GM19328 (cell line): ENCODE data around the gene MACROH2A1.

ENCODE experiments used
- ATAC-seq: cut with Tn5 transposase; IDR thresholded peaks from one replicate; pipeline ENCODE4 v1.9.1; 2021; ENCODE audit warnings: mild to moderate bottlenecking, moderate library complexity; ENCODE audit not compliant: unreplicated experiment

MACROH2A1 gene

GRCh38 chr5:135335031-135335828 lies 63.8 kb downstream of the MACROH2A1 start:
- no peak for ATAC-seq

- no peak for ATAC-seq
Observed at GRCh38 chr5:135333732-135334515, 65.1 kb downstream of the MACROH2A1 start.

- ATAC-seq: no peak
Observed at GRCh38 chr5:135332519-135333150, 66.4 kb downstream of the MACROH2A1 start.

DNA sequence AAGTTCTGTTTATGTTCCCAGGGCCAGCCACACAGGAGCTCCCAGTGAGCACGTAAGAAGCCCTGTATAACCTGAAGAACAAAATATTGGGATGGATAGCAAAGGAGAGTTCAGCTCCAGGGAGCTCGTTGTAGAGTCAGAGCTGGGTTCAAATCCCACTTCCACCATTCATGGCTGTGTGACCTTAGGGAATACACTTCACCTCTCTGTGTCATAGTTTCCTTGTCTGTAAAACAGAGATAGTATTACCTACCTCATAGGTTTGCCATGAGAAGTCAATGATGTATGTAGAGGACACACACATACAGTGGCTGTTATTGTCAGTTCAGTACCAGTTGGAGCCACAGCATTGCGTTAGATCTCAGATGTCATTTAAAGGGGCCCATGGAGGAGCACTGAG lies 67.4 kb downstream of the MACROH2A1 start:
- ATAC-seq: no peak

DNA sequence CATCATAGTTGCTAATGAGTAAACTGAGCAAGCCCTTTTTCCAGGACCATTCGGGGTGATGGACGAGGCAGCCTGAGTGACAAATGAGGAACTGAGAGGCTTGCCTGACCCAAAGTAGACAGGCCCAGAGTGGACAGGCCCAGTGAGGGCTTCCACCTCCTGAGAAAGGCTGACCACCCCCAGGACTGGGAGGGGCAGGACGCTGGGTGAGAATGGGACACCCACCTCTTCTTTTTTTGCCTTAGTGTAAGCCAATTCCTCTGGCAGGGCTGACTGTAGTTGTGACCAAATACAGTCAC lies 68.3 kb downstream of the MACROH2A1 start:
- no peak for ATAC-seq

- ATAC-seq: no peak
Observed at GRCh38 chr5:135329913-135330797, 68.9 kb downstream of the MACROH2A1 start.

DNA sequence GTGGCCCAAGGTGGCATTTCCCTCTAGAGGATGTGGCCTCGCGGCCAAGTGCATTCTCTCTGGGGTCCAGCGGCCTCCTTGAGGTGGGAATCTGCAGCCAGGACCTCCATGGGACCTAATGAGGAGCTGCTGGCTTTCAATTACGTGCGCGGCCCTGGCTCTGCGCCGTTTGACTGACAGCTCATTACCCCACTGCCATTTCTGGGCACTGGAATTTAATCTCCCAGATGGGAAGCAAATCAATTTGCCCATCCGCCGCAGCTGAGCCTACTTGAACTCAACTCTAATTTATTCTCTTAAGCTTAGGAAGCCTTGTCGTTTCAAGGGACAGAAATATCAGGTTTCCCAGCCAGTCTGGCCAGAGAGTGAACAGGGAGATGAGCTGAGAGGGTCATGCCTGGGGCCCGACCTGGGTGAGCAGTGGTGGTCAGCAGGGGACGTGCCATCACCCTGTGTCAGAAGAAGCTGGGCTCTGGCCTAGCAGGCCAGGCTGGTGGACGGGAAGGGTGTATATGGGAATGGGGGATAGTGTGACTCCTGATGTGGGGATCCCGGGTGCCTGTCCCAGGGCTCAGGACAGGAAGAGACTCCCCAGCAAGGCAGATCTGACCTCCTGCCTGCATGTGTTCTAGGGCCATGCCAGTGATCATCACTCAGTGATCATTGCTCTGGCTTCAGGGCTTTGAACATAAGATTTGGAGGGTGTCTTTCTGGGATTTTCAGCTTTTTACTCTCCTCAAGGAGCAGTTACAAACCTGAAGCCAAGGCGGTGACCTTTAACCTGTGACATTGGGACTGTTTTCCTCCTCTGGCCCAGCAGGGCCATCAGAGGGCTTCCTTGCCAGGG lies 69.7 kb downstream of the MACROH2A1 start:
- no peak for ATAC-seq

GRCh38 chr5:135328128-135328687 lies 70.8 kb downstream of the MACROH2A1 start:
- no peak for ATAC-seq

DNA sequence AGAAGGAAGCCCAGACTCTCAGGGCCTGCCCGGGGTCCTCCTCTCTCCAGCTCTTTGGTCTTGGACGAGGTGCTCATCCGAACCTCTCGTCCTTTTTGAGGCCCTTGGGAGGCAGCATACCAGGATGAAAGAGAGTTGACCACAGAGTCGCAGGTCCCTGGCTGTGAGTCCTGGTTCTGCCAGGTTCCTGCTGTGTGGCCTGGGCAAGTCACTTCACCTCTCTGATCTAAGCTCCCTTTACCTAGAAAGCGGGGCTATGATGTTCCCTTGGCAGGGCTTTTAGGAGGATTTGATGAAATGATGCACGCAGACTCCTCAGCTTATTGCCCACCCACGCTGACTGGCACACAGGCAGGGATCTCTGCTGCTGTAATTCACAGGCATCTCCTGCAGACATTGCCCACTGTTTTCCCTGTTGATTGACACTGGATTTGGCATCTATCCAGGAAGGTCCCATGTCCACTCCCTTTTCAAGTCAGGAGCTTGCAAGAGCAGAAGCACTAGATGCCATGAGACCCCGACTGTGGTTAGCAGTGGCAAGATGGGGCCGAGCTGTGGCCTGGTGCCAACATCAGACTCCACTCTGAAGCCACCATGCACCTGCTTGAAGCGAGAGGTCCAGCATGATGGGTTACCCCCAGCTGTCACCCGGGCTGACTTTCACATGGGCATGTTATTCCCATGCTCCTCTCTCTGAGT lies 71.5 kb downstream of the MACROH2A1 start:
- ATAC-seq: no peak

GRCh38 chr5:135326296-135327254 lies 72.5 kb downstream of the MACROH2A1 start:
- ATAC-seq: no peak

DNA sequence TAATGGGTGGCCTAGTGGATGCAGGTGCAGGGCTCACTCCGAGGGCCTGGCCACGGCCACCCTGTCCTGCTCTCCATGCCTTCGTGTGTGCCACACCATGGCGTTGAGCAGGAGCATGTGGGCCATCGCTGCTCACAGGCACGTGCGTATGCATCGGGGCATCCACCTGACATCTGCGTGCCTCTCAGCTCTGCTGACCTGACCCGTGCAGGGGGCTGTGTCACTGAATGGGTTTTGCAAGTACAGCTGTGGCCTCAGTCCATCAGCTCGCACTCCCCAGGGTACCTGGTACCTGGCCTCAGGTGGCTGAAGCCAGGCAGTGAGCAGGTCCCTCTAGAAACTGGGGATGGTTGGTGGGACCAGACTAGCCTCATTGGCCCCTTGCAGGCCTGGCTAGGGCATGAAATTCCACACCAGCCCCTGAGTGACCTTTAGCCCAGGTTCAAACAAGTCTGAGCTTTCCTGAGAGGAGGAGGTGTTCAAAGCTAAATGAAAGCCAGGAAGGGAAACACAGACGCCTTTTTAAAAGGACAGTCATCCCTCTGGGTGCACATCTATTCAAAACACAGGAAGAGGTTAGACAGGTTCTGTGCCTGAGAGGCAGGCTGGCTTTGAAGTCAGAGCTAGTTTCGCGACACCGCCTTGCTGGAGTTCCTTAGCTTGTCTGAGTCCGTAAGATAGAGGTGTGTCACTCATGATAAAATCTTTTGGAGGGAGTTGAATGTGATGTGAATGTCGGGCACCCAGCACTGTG lies 74.0 kb downstream of the MACROH2A1 start:
- no peak for ATAC-seq

GRCh38 chr5:135324160-135324559 lies 74.9 kb downstream of the MACROH2A1 start:
- ATAC-seq: no peak

DNA sequence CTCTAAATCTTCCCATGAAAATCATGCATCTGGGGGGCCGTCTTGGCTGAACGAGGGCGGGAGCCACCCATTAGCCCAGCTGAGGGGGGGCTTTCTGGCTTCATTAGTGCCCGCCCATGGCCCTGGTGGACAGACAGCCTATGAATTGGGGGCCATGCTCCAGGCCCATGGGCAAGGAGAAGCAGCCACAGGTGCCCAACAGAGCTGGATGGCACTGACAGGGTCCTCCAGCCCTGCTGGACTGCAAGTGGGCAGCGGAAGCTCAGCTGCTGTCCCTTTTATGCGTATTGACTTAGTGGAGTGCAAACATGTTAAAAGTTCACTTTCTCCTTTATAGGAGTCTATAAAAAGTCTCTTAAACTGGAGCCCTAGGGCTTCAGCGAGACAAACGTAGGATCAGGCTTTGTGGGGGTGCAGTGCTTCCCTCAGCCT lies 75.3 kb downstream of the MACROH2A1 start:
- no peak for ATAC-seq

- ATAC-seq: no peak
Observed at GRCh38 chr5:135323227-135323626, 75.8 kb downstream of the MACROH2A1 start.

DNA sequence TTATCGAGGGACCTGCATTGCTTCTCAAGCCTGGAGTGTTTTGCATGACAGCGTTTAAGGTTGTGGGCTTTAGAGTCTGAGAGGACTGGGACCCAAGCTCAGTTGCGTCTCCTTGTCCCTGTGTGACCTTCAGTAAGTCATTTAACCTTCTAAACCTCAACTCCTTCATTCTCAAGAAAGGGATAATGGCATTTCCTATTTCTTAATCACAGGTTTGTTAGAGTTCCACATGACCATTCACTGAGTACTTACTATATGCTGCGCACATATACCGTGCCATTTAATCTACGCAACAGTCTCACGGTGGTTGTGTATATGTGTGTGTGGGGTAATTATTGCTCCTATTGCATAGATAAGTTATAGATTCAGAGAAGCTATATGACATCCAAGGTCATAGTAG lies 76.3 kb downstream of the MACROH2A1 start:
- no peak for ATAC-seq

DNA sequence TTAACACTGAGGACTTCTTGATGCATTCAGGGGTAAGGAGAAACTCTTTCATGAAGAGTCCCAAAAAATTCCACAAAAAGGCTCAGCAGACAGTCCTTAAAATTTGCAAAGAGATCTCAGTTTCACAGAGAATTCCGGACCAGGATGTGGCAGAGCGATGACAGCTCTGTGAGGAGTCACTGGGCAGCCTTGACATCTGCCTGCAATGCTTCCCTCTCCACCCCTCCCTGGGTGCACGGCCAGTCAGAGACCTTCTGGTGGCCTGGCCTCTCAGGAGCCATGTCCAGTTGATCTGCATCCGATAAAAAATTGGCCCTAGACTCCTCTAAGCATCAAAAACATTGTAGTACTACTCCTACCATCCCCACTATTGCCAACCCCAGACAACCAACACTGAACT lies 76.8 kb downstream of the MACROH2A1 start:
- ATAC-seq: no peak
